Liver (tissue), 3 donors: ENCODE data around the gene MOK.

Experiments
- ATF3 ChIP-seq: IDR thresholded peaks from 2 replicates; pipeline ENCODE4 v1.6.1; 2016; ENCODE audit warnings: antibody characterized with exemption
- CTCF ChIP-seq: fragments of 150-350 bp; IDR thresholded peaks from 2 replicates; pipeline ENCODE4 v1.5.1; 2017; ENCODE audit warnings: improper control_type of control experiment, low read depth, low read length; ENCODE audit not compliant: missing input control
- GABPA ChIP-seq, 2 donors: IDR thresholded peaks in 1 of 2; conservative IDR thresholded peaks in 1 of 2; 2 replicates each; pipeline ENCODE4 v1.6.1; 2016; ENCODE audit warnings: antibody characterized with exemption in 2 of 2, mild to moderate bottlenecking in 1 of 2, moderate library complexity in 1 of 2
- JUND ChIP-seq, 2 donors: IDR thresholded peaks; 2 replicates each; pipeline ENCODE4 v1.6.1; 2016; ENCODE audit warnings: antibody characterized with exemption in 2 of 2
- NR2F2 ChIP-seq: IDR thresholded peaks from 2 replicates; pipeline ENCODE4 v1.6.1; 2016; ENCODE audit warnings: antibody characterized with exemption
- RXRA ChIP-seq, 2 donors: IDR thresholded peaks; 2 replicates each; pipeline ENCODE4 v1.6.1; 2017 to 2018; ENCODE audit warnings: antibody characterized with exemption in 2 of 2, mild to moderate bottlenecking in 1 of 2
- YY1 ChIP-seq: IDR thresholded peaks from 2 replicates; pipeline ENCODE4 v1.6.1; 2016; ENCODE audit warnings: antibody characterized with exemption, mild to moderate bottlenecking
- TF ChIP-seq, protein P1 (sequence below): IDR thresholded peaks from 2 replicates; pipeline ENCODE4 v1.6.1; 2016; ENCODE audit warnings: antibody characterized with exemption
- donor health status: healthy.
- donor health status: healthy.

GRCh38 chr14:102316338-102316742, 11.4 kb upstream of the MOK start:
- TF ChIP-seq CTCF (no peak), YY1 (no peak), JUND (IDR thresholded peaks at IDR 0.05) (no peak), ATF3 (no peak), NR2F2 (no peak), RXRA (IDR thresholded peaks at IDR 0.05) (no peak), GABPA (IDR thresholded peaks at IDR 0.05 in 1 of 2, conservative IDR thresholded peaks at IDR 0.05 in 1 of 2) (peak in 1 of 2 donors; percentile 18)
- TF ChIP-seq, protein P1, sequence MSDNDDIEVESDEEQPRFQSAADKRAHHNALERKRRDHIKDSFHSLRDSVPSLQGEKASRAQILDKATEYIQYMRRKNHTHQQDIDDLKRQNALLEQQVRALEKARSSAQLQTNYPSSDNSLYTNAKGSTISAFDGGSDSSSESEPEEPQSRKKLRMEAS = no peak
